ENCODE data around the gene EPHA7. TPM values are rescaled to one million over a fixed set of nuclear protein-coding genes. Genes with fewer than 3 reads are reported as not detected.

EPHA7 gene
- total RNA-seq, 3 donors from 2014 or later, result 0.66 to 1.8 (median 0.80) TPM

- Histone ChIP-seq H3K27me3 (no peaks in the 10 kb centered on the region), H3K36me3 (no peaks in the 10 kb centered on the region), H3K4me3 (no peak overlapping the region), H3K9me3 (no peaks in the 10 kb centered on the region), H3K27ac (no peak overlapping the region), H3K4me1 (no peaks in the 10 kb centered on the region)
- intact Hi-C loops (cut with DNase I; ENCODE audit: low total_unique reads), result no loop called here
- DNase-seq (ENCODE audit: low spot score in 2 of 2), result no peak
- TF ChIP-seq POLR2A (IDR thresholded peaks at IDR 0.05) (no peak), POLR2AphosphoS5 (IDR thresholded peaks at IDR 0.05) (no peak)
- TF ChIP-seq, protein P1, sequence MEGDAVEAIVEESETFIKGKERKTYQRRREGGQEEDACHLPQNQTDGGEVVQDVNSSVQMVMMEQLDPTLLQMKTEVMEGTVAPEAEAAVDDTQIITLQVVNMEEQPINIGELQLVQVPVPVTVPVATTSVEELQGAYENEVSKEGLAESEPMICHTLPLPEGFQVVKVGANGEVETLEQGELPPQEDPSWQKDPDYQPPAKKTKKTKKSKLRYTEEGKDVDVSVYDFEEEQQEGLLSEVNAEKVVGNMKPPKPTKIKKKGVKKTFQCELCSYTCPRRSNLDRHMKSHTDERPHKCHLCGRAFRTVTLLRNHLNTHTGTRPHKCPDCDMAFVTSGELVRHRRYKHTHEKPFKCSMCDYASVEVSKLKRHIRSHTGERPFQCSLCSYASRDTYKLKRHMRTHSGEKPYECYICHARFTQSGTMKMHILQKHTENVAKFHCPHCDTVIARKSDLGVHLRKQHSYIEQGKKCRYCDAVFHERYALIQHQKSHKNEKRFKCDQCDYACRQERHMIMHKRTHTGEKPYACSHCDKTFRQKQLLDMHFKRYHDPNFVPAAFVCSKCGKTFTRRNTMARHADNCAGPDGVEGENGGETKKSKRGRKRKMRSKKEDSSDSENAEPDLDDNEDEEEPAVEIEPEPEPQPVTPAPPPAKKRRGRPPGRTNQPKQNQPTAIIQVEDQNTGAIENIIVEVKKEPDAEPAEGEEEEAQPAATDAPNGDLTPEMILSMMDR (IDR thresholded peaks at IDR 0.05), result no peak
Observed at GRCh38 chr6:93226822-93227221, 192.5 kb downstream of the EPHA7 start.

DNA sequence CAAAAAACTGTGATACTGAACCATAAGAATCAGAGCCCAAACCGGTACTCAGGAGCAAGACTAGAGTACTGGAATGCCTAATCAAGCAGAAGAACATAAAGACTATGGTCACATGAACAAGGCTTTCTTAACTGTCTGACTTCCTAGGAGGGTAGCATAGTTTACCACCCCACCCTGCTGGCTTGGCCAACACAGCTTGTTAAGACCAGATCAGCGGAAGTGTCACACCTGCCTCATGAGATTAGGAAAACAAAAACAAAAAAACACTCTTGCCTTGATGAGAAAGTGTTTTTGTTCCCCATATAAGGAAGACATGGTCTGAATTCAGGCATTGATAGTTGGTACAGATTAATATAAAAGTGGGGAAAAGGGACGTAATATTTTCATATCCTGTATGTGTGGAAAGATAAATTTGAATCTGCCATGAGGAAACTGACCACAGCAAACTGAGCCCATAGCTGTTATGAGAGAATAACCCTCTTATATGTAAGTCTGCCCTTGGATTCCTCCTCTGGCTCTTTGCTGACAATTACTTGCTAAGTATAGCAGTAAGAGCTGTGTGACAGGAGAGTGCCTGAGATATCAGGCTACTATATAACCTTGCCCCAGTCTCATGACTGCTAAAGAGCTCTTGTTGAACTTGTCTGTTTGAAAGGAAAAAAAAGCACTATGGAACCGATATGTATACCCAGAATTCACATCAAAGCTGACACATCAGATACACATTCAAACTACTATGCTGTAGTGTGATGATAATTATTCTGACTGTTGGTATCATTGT, 197.1 kb downstream of the EPHA7 start:
- Histone ChIP-seq H3K4me3 (no peak overlapping the region), H3K27me3 (no peaks in the 10 kb centered on the region), H3K4me1 (no peaks in the 10 kb centered on the region), H3K9me3 (no peaks in the 10 kb centered on the region), H3K36me3 (no peaks in the 10 kb centered on the region), H3K27ac (no peak overlapping the region)
- no peak for TF ChIP-seq POLR2A (IDR thresholded peaks at IDR 0.05)
- TF ChIP-seq POLR2AphosphoS5 (IDR thresholded peaks at IDR 0.05), result no peak
- TF ChIP-seq, protein P1 (IDR thresholded peaks at IDR 0.05), result no peak
- intact Hi-C loops (cut with DNase I; ENCODE audit: low total_unique reads), result no loop called here
- no peak for DNase-seq (ENCODE audit: low spot score in 2 of 2)

GRCh38 chr6:93219447-93219846, 199.9 kb downstream of the EPHA7 start:
- Histone ChIP-seq H3K27ac (no peak overlapping the region), H3K4me1 (no peaks in the 10 kb centered on the region), H3K36me3 (no peaks in the 10 kb centered on the region), H3K4me3 (no peak overlapping the region), H3K9me3 (no peaks in the 10 kb centered on the region), H3K27me3 (no peaks in the 10 kb centered on the region)
- DNase-seq (ENCODE audit: low spot score in 2 of 2), result no peak
- intact Hi-C loops (cut with DNase I; ENCODE audit: low total_unique reads), result no loop called here
- TF ChIP-seq, protein P1 (IDR thresholded peaks at IDR 0.05), result no peak
- no peak for TF ChIP-seq POLR2A (IDR thresholded peaks at IDR 0.05)
- TF ChIP-seq POLR2AphosphoS5 (IDR thresholded peaks at IDR 0.05), result no peak

GRCh38 chr6:93218096-93218495, 201.3 kb downstream of the EPHA7 start:
- H3K9me3 ChIP-seq, result no peaks in the 10 kb centered on the region
- H3K27me3 ChIP-seq, result no peaks in the 10 kb centered on the region
- intact Hi-C loops (cut with DNase I; ENCODE audit: low total_unique reads), result no loop called here
- no peak for DNase-seq (ENCODE audit: low spot score in 2 of 2)
- H3K36me3 ChIP-seq, result no peaks in the 10 kb centered on the region
- H3K4me3 ChIP-seq, result no peak overlapping the region
- H3K27ac ChIP-seq, result no peak overlapping the region
- H3K4me1 ChIP-seq, result no peaks in the 10 kb centered on the region
- TF ChIP-seq, protein P1 (IDR thresholded peaks at IDR 0.05), result no peak
- TF ChIP-seq POLR2AphosphoS5 (IDR thresholded peaks at IDR 0.05), result no peak
- no peak for TF ChIP-seq POLR2A (IDR thresholded peaks at IDR 0.05)

- no peaks in the 10 kb centered on the region for H3K4me1 ChIP-seq
- no peaks in the 10 kb centered on the region for H3K27me3 ChIP-seq
- no peaks in the 10 kb centered on the region for H3K9me3 ChIP-seq
- no peak for DNase-seq (ENCODE audit: low spot score in 2 of 2)
- no peak overlapping the region for H3K4me3 ChIP-seq
- intact Hi-C loops (cut with DNase I; ENCODE audit: low total_unique reads), result no loop called here
- TF ChIP-seq POLR2AphosphoS5 (IDR thresholded peaks at IDR 0.05), result no peak
- TF ChIP-seq, protein P1 (IDR thresholded peaks at IDR 0.05), result no peak
- no peak for TF ChIP-seq POLR2A (IDR thresholded peaks at IDR 0.05)
- no peaks in the 10 kb centered on the region for H3K36me3 ChIP-seq
- no peak overlapping the region for H3K27ac ChIP-seq
Observed at GRCh38 chr6:93213028-93213427, 206.3 kb downstream of the EPHA7 start.

Measured in breast epithelium (tissue), 4 donors.